HEK293T (cell line): ENCODE data around the gene NLN.
"Not testable (repeated sequence)": the region's sequence is repeated elsewhere in the genome, so short reads cannot be mapped to it uniquely, and the experiment has no call there.

Source experiments
- CTCF ChIA-PET: fragments of 350-600 bp; formaldehyde crosslinking; extraction: SDS; loops from one replicate; lab custom pipeline; 2021; ENCODE audit warnings: antibody characterized with exemption, inconsistent platforms; lab: Yijun Ruan, JAX
- POLR2A ChIA-PET: fragments of 350-600 bp; formaldehyde crosslinking; extraction: SDS; loops from one replicate; lab custom pipeline; 2020; ENCODE audit warnings: antibody characterized with exemption, inconsistent platforms; lab: Yijun Ruan, JAX
- DNase-seq: peaks from one replicate; pipeline ENCODE4 v3.0.0; 2012; ENCODE audit warnings: mixed read lengths; ENCODE audit errors: extremely low spot score
- ARNT ChIP-seq: fragments of 450-650 bp; IDR thresholded peaks from 2 replicates; pipeline ENCODE4 v1.6.1; 2017; ENCODE audit warnings: mild to moderate bottlenecking
- BHLHE40 ChIP-seq: fragments of 450-650 bp; IDR thresholded peaks from 2 replicates; pipeline ENCODE4 v1.6.1; 2016; ENCODE audit warnings: mild to moderate bottlenecking, moderate library complexity, borderline replicate concordance
- CTBP1 ChIP-seq: fragments of 450-650 bp; IDR thresholded peaks from 2 replicates; pipeline ENCODE4 v1.6.1; 2016; ENCODE audit warnings: borderline replicate concordance
- ELF4 ChIP-seq: fragments of 450-650 bp; IDR thresholded peaks from 2 replicates; pipeline ENCODE4 v1.6.1; 2017; ENCODE audit warnings: antibody characterized with exemption
- FOXA1 ChIP-seq: fragments of 450-650 bp; IDR thresholded peaks from 2 replicates; pipeline ENCODE4 v1.6.1; 2016; ENCODE audit warnings: mild to moderate bottlenecking
- FOXK2 ChIP-seq: fragments of 450-650 bp; IDR thresholded peaks from 2 replicates; pipeline ENCODE4 v1.6.1; 2016; ENCODE audit warnings: mild to moderate bottlenecking
- FOXM1 ChIP-seq: fragments of 450-650 bp; IDR thresholded peaks from 2 replicates; pipeline ENCODE4 v1.6.1; 2017; ENCODE audit warnings: mild to moderate bottlenecking, borderline replicate concordance
- HDGF ChIP-seq: fragments of 450-650 bp; IDR thresholded peaks from 2 replicates; pipeline ENCODE4 v1.6.1; 2017; ENCODE audit warnings: antibody characterized with exemption, borderline replicate concordance
- L3MBTL2 ChIP-seq: fragments of 450-650 bp; conservative IDR thresholded peaks from 2 replicates; pipeline ENCODE4 v1.6.1; 2016; ENCODE audit warnings: mild to moderate bottlenecking
- LEF1 ChIP-seq: fragments of 450-650 bp; IDR thresholded peaks from 2 replicates; pipeline ENCODE4 v1.6.1; 2017; ENCODE audit warnings: mild to moderate bottlenecking, borderline replicate concordance
- NFRKB ChIP-seq: fragments of 450-650 bp; IDR thresholded peaks from 2 replicates; pipeline ENCODE4 v1.6.1; 2016; ENCODE audit warnings: mild to moderate bottlenecking, moderate library complexity
- SP1 ChIP-seq: fragments of 450-650 bp; IDR thresholded peaks from 2 replicates; pipeline ENCODE4 v1.6.1; 2017
- SUZ12 ChIP-seq: fragments of 450-650 bp; IDR thresholded peaks from 2 replicates; pipeline ENCODE4 v1.6.1; 2016; ENCODE audit warnings: mild to moderate bottlenecking
- TARDBP ChIP-seq: fragments of 450-650 bp; IDR thresholded peaks from 2 replicates; pipeline ENCODE4 v1.6.1; 2016
- ZNF384 ChIP-seq: fragments of 450-650 bp; IDR thresholded peaks from 2 replicates; pipeline ENCODE4 v1.6.1; 2016
- TF ChIP-seq, protein P1 (sequence below): fragments of 450-650 bp; IDR thresholded peaks from 2 replicates; pipeline ENCODE4 v1.6.1; 2016

Gene NLN

DNA sequence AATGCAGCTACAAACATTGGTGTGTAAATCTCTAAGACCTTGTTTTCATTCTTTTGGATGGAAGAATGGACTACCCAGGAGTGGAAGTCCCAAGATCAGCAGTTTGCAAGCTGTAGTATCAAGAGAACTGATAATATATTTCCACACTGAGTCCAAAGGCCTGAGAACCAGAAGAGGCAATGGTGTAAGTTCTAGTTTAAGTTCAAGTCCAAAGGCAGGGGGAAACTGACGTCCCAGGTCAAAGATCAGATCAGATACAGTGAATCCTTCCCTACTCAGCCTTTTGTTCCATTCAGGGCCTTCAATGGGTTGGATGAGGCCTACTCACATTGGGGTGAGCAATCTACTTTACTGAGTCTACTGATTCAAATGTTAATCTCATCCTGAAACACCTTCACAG is 124.1 kb downstream of the NLN start:
- POLR2A ChIA-PET = no interaction called here
- no peak for DNase-seq
- CTCF ChIA-PET = no interaction called here
- TF ChIP-seq SUZ12 = no peak
- no peak for TF ChIP-seq BHLHE40
- TF ChIP-seq CTBP1 = no peak
- no peak for TF ChIP-seq LEF1
- TF ChIP-seq ELF4 = no peak
- no peak for TF ChIP-seq HDGF
- no peak for TF ChIP-seq FOXK2
- TF ChIP-seq FOXA1 = no peak
- no peak for TF ChIP-seq NFRKB
- no peak for TF ChIP-seq ZNF384

DNA sequence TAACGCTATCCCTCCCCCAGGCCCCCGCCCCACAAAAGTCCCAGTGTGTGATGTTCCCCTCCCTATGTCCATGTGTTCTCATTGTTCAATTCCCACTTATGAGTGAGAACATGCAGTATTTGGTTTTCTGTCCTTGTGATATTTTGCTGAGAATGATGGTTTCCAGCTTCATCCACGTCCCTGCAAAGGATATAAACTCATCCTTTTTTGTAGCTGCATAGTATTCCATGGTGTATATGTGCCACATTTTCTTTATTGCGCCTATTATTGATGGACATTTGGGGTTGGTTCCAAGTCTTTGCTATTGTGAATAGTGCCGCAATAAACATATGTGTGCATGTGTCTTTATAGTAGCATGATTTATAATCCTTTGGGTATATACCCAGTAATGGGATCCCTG is 125.0 kb downstream of the NLN start:
- POLR2A ChIA-PET, CTCF ChIA-PET, DNase-seq: not testable (repeated sequence)

DNA sequence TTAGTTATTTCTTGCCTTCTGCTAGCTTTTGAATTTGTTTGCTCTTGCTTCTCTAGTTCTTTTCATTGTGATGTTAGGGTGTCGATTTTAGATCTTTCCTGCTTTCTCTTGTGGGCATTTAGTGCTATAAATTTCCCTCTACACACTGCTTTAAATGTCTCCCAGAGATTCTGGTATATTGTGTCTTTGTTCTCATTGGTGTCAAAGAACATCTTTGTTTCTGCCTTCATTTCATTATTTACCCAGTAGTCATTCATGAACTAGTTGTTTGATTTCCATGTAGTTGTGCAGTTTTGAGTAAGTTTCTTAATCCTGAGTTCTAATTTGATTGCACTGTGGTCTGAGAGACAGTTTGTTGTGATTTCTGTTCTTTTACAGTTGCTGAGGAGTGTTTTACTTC is 127.9 kb downstream of the NLN start:
- POLR2A ChIA-PET, CTCF ChIA-PET, DNase-seq: not testable (repeated sequence)

DNA sequence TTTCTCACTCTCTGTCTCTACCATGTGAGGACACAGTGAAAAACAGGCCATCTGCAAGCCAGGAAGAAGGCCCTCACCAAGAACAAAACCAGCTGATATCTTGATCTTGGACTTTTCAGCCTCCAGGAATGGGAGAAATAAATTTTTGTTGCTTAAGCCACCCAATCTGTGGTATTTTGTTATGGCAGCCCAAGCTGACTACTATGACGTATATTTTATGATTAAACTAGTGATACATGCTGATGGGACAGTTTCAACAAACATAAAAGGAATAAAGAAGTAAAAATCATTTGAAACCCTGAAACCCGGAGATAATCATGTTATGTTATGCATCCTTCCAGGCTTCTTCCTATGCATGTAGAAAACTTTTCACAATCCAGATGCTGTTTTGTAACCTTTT is 132.9 kb downstream of the NLN start:
- no peak for DNase-seq
- no peak for TF ChIP-seq FOXA1
- TF ChIP-seq SUZ12 = no peak
- POLR2A ChIA-PET = no interaction called here
- CTCF ChIA-PET = no interaction called here

GRCh38 chr5:65855766-65856315 is 133.8 kb downstream of the NLN start:
- POLR2A ChIA-PET = interaction anchor here (0.6 kb wide), 1 partner anchor 288 kb away, joined by 3 read pairs; the partner anchor contains the start of gene SREK1
- DNase-seq = no peak
- no peak for TF ChIP-seq FOXM1
- CTCF ChIA-PET = no interaction called here

DNA sequence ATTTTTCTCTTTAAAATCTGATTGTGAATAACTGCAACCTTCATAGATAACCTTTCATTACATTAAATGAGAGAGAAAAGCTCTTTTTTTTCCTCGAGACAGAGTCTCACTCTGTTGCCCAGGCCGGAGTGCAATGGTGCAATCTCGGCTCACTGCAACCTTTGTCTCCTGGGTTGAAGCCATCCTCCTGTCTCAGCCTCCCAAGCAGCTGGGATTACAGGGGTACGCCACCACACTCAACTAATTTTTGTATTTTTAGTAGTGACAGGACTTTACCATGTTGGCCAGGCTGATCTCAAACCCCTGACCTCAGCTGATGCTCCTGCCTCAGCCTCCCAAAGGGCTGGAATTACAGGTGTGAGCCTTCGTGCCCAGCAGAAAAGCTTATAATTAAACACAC is 134.5 kb downstream of the NLN start:
- ChIA-PET POLR2A (interaction anchor here (0.6 kb wide), 1 partner anchor 288 kb away, joined by 3 read pairs; the partner anchor contains the start of gene SREK1), CTCF (no interaction called here)
- TF ChIP-seq NFRKB (no peak), FOXK2 (no peak), SP1 (no peak), ELF4 (no peak), HDGF (no peak), SUZ12 (no peak), LEF1 (no peak), BHLHE40 (no peak), FOXM1 (no peak), L3MBTL2 (no peak)
- TF ChIP-seq, protein P1, sequence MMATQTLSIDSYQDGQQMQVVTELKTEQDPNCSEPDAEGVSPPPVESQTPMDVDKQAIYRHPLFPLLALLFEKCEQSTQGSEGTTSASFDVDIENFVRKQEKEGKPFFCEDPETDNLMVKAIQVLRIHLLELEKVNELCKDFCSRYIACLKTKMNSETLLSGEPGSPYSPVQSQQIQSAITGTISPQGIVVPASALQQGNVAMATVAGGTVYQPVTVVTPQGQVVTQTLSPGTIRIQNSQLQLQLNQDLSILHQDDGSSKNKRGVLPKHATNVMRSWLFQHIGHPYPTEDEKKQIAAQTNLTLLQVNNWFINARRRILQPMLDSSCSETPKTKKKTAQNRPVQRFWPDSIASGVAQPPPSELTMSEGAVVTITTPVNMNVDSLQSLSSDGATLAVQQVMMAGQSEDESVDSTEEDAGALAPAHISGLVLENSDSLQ = no peak
- no peak for DNase-seq

DNA sequence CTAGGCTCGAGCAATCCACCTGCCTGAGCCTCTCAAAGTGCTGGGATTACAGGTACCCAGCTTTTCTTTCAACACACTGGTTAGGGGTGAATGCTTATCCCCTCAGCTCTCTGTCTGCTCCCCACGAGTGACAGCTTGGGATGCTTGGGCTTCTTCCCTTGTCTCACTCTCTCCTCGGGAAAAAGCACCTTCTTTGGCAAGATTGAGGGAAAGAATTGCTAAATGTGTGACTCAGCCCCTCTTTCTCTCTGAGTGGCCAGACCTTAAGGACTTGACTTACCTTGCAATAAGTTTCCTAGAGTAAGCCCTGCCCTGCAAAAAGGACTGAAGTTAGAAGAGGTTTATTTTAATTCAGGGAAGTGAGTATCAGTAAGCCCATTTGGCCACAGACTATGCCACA is 136.3 kb downstream of the NLN start:
- POLR2A ChIA-PET = no interaction called here
- TF ChIP-seq CTBP1 = no peak
- TF ChIP-seq FOXM1 = no peak
- no peak for TF ChIP-seq ZNF384
- no peak for TF ChIP-seq BHLHE40
- TF ChIP-seq, protein P1 = no peak
- TF ChIP-seq ARNT = no peak
- no peak for TF ChIP-seq HDGF
- TF ChIP-seq L3MBTL2 = no peak
- no peak for TF ChIP-seq SUZ12
- TF ChIP-seq SP1 = no peak
- TF ChIP-seq FOXA1 = no peak
- TF ChIP-seq FOXK2 = no peak
- TF ChIP-seq TARDBP = no peak
- no peak for TF ChIP-seq LEF1
- no peak for TF ChIP-seq NFRKB
- TF ChIP-seq ELF4 = no peak

GRCh38 chr5:65861830-65862241 is 139.8 kb downstream of the NLN start:
- DNase-seq = no peak
- no peak for TF ChIP-seq ARNT
- TF ChIP-seq FOXK2 = no peak
- no peak for TF ChIP-seq ELF4
- no peak for TF ChIP-seq LEF1
- no peak for TF ChIP-seq SP1
- TF ChIP-seq NFRKB = no peak
- no peak for TF ChIP-seq HDGF
- no peak for TF ChIP-seq ZNF384
- no peak for TF ChIP-seq TARDBP
- TF ChIP-seq FOXM1 = no peak
- TF ChIP-seq FOXA1 = no peak
- TF ChIP-seq L3MBTL2 = no peak
- TF ChIP-seq CTBP1 = no peak
- no peak for TF ChIP-seq BHLHE40
- TF ChIP-seq, protein P1 = no peak
- no peak for TF ChIP-seq SUZ12
- CTCF ChIA-PET = no interaction called here
- POLR2A ChIA-PET = no interaction called here

More for the DNA sequence above, 136.3 kb downstream of the NLN start:
- no peak for DNase-seq
- CTCF ChIA-PET = no interaction called here
